Measurements from ENCODE around the gene MRPL46.
"Not testable (repeated sequence)": the region's sequence is repeated elsewhere in the genome, so short reads cannot be mapped to it uniquely, and the experiment has no call there.

MRPL46 gene

DNA sequence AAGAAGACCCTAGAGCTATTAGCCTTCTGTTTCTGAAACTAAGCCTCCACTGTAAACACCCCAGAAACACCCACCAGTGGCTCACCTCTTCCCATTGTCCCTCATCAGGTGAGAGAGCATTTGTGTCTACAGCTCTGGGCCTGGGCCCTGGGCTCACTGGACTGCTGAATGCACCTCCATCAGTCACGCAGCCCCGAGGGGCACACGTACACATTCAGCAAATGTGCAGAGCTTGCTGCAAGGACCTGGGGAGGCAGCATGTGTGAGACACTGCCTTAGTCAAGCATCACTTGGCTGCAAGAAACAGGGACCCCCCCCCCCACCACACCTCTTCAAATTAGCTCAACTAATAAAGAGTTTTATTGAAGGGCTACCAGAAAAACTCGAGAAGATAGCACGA is 29.0 kb downstream of the MRPL46 start:
- DNase-seq = no peak

DNA sequence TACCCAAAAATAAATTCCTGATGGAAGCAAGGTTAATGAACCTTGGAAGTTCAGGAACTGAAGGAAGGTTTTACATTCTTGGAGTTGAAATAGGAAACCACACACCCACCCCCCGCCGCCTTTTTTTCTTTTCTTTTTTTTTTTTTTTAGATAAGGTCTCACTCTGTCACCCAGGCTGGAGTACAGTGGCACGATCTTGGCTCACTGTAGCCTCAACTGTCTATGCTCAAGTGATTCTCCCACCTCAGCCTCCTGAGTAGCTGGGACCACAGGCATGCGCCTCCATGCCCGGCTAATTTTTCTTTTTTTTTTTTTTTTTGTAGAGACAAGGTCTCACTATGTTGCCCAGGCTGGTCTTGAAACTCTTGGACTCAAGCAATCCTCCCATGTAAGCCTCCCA is 33.1 kb downstream of the MRPL46 start:
- not testable (repeated sequence) for DNase-seq

DNA sequence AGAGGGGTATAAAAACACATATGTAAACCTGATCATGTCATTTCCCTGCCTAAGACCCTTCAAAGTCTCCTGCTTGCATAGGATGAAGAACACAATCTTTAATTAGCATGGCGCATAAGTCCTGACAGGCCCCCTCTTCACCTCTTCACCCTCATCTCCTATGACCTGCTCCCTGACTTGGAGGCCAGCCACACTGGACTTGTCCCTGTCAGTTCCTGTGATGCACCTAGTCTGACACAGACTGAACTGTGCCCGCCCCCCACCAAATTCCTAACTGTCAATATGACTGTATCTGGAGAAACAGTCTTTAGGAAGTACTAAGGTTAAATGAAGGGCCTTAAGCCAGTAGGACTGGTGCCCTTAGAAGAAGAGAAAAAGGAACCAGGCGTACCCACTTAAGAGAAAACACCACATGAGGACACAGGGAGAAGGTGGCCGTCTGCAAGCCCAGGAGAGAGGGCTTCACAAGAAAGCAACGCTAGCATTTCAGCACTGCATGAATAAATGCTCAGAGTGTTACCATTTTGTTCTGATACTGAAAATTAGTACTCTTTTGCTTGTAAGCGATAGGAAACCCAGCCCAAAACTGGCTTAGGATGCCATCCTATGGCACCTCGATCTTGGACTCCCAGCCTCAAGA is 34.0 kb downstream of the MRPL46 start:
- DNase-seq = no peak

DNA sequence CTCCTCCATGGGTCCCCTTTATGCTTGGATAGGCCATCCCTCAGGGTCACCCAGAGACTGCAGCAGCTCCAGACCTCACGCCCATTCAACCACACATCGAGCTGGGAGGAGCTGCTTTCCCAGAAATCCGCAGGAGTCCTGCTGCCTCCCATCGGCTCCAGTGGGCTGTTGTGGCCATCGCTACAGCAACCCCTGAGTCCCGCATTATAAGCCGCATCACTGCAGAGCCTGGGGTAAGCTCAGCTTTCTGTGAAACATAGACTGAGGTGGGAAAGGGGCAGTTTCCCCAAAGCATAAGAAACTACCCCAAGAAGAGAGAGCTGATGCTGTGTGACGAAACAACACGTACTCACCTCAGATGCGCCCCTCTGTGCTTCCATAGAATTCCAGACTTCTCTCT is 35.7 kb downstream of the MRPL46 start:
- no peak for DNase-seq

DNA sequence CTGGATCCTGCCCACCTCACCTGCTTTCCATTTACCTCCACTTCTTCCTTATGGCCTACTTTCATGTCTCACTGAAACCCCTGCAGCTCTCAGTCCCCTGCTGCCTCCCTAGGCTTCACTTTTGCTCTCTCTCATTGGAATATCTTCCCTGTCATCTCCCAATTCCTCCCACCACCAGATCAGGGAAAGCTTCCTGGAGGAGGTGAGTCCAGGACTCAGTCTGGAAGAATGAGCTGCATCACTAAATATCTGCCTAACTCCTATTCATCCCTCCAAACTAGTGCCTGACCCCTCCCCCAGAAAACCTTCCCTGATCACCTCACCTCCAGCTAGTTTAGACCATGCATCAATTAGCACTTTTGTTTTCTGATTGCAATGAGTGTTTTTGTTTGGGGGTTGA is 37.1 kb downstream of the MRPL46 start:
- DNase-seq = no peak

DNA sequence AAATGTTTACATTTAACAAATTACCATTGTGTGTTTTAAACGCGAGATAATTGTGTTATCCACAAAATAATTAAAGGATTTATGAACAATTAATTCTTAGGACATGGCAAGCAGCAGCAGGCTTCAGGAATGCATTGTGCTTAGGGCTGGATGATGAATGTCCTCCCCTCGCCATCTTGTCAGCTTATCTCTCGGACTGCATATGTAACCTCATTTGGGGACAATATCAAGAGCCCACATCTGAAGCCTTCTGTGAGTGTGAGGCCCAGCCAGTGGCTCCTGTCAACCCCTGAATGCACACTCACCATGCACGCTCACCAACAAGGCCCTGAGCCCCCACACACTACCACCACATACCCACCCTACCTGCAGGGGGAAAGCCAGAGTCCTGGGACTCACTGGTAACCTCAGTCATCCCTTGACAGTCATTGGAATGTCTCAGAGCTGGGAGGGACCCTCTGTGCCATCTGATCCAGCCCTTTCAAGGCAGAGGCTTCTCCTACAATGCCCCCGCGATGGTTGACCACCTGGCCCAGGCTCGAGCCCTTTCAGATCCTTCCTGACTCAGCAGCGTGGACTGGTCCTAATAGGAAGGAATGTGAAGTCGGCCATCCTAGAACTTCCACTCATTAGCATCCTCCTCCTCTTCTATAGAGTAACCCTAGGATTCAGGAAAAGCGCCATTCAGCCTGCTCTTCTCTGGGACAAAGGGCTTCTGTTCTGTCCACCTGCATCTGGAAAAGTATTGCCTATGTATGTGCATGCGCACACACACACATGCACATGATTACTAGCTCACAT is 38.2 kb downstream of the MRPL46 start:
- no peak for DNase-seq

DNA sequence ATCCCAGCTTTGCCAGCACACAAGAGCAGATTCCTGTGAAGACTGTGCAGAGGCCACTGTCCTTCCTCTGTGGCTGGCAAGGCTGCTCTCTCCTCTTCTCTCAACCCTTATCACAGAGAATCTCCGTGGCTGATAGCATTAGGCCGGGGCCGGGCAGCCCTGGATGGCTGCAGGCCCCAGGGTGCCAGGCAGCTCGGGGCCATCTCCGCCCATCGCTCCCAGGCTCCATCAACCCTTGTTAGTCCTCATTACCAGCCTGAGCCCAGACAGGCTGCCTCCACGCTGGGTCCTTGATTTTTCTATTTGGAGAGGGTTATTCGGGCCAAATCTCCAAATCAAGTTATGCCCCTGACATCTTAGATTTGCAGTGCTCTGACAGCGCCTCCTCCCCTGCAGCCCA is 39.1 kb downstream of the MRPL46 start:
- no peak for DNase-seq

DNA sequence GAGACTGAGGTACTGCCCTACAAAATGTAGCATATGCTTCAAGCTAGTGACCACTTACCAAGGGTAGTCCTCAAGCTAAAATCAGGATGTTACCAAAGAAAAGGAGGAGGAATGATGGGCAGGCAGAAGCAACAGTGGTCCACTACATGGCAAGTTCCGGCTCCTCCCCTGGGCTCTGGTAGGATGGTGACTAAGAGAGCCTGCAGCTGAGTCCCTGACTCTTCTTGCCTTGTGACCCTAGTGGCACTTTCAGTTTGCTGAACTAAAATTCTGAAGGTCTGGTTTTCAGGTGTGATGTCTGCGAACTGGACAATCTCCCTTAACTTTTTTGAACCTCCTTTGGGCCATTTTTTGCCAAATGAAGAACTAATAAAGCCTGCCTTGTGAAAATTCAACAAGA is 40.9 kb downstream of the MRPL46 start:
- DNase-seq = no peak

DNA sequence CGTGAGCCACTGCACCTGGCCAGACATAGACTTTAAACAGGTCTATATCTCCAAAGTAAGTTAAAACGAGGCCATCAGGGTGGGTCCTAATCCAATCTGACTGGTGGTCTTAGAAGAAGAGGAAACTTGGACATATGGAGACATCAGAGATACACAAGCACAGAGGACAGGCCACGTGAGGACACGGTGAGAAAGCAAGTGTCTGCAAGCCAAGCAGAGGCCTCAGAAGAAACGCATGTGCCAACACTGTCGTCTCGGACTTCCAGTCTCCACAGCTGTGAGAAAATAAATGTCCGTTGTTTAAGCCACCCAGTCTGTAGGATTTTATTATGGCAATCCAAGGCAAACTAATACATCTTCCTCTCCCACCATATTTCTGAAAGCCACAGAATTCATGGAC is 43.9 kb downstream of the MRPL46 start:
- no peak for DNase-seq

DNA sequence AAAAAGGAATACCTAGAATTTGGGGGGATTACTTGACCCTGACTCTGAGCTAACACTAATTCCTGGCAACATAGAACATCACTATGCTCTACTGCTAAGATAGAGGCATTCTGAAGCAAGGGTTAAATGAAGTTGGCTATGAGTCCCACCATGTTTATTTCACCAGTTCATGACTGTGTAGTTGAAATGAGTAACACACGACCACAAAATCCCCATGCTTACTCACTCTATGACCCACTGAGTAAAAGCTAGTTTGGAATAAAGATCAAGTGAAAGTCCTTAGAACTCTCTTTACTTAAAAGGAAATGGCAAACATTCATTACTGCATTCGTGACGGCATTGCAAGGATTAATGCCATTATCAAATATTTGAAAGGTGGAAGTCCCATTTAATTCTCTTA is 47.4 kb downstream of the MRPL46 start:
- no peak for DNase-seq
